Measurements from ENCODE around the gene FNDC11.

GRCh38 chr20:63548542-63548941, 5.4 kb upstream of the FNDC11 start:
- no peak for TF ChIP-seq CTCF (IDR thresholded peaks at IDR 0.05)
- TF ChIP-seq POLR2A (IDR thresholded peaks at IDR 0.05): no peak
